Neural cell (in vitro differentiated cells): ENCODE measurements around the gene KBTBD12. TPM values are rescaled to one million over a fixed set of nuclear protein-coding genes. Genes with fewer than 3 reads are reported as not detected.

ENCODE experiments used
- H2AFZ ChIP-seq: fragments of 200-600, 300-800 bp; sonication (generic), shearing (Covaris generic); 2 replicates; pipeline ENCODE4 v1.6.0; 2014; ENCODE audit warnings: low read depth, mild to moderate bottlenecking, antibody characterized with exemption, low read length, moderate library complexity
- H3F3A ChIP-seq: fragments of 200-600 bp; shearing (Covaris generic); 2 replicates; pipeline ENCODE4 v1.6.1; 2016; ENCODE audit warnings: mild to moderate bottlenecking, moderate library complexity, mixed read lengths, antibody characterized with exemption, low read length; ENCODE audit not compliant: insufficient read depth, poor library complexity, severe bottlenecking
- H3K27ac ChIP-seq: fragments of 200-600, 300-800 bp; sonication (generic), shearing (Covaris generic); 2 replicates; pipeline ENCODE4 v1.5.1; 2014; ENCODE audit warnings: mild to moderate bottlenecking, low read length, moderate library complexity
- H3K27me3 ChIP-seq: fragments of 300-800, 200-600 bp; sonication (generic), shearing (Covaris generic); 2 replicates; pipeline ENCODE4 v1.6.0; 2014; ENCODE audit warnings: mild to moderate bottlenecking, low read depth, low read length, moderate library complexity; ENCODE audit not compliant: insufficient read depth
- H3K36me3 ChIP-seq: fragments of 300-800, 200-600 bp; sonication (generic), shearing (Covaris generic); 2 replicates; pipeline ENCODE4 v1.5.1; 2014; ENCODE audit warnings: mild to moderate bottlenecking, antibody characterized with exemption, low read length, moderate library complexity; ENCODE audit not compliant: insufficient read depth
- H3K4me2 ChIP-seq: fragments of 300-800, 200-600 bp; sonication (generic), shearing (Covaris generic); 2 replicates; pipeline ENCODE4 v1.6.0; 2014; ENCODE audit warnings: mild to moderate bottlenecking, low read length
- H3K4me3 ChIP-seq: fragments of 300-800, 200-600 bp; sonication (generic), shearing (Covaris generic); 2 replicates; pipeline ENCODE4 v1.5.1; 2014; ENCODE audit warnings: mild to moderate bottlenecking, low read length, moderate library complexity
- H3K79me2 ChIP-seq: fragments of 200-600 bp; shearing (Covaris generic); replicated peaks from 2 replicates; pipeline ENCODE4 v1.6.0; 2014; ENCODE audit warnings: mild to moderate bottlenecking, low read length, moderate library complexity; ENCODE audit not compliant: insufficient read depth
- H3K9ac ChIP-seq: fragments of 300-800, 200-600 bp; sonication (generic), shearing (Covaris generic); 2 replicates; pipeline ENCODE4 v1.6.1; 2016; ENCODE audit warnings: mild to moderate bottlenecking, low read length, mixed read lengths
- H3K9me2 ChIP-seq: fragments of 200-600 bp; shearing (Covaris generic); 2 replicates; pipeline ENCODE4 v1.6.1; 2016; ENCODE audit warnings: mild to moderate bottlenecking, low read length, mixed read lengths; ENCODE audit not compliant: insufficient read depth
- H3K9me3 ChIP-seq: fragments of 200-600, 300-800 bp; sonication (generic), shearing (Covaris generic); 2 replicates; pipeline ENCODE4 v1.6.1; 2016; ENCODE audit warnings: mild to moderate bottlenecking, mixed run types, low read length, moderate library complexity, mixed read lengths
- H4K20me1 ChIP-seq: fragments of 200-600 bp; shearing (Covaris generic); 2 replicates; pipeline ENCODE4 v1.6.1; 2016; ENCODE audit warnings: mild to moderate bottlenecking, mixed run types; ENCODE audit not compliant: insufficient read depth
- CTCF ChIP-seq: fragments of 450-650 bp; IDR thresholded peaks from 2 replicates; pipeline ENCODE4 v1.5.1; 2014; ENCODE audit warnings: antibody characterized with exemption, mild to moderate bottlenecking, moderate library complexity; ENCODE audit not compliant: poor library complexity, severe bottlenecking
- EP300 ChIP-seq: fragments of 450-650 bp; conservative IDR thresholded peaks from 2 replicates; pipeline ENCODE4 v1.6.1; 2014; ENCODE audit warnings: antibody characterized with exemption, mild to moderate bottlenecking, moderate library complexity; ENCODE audit not compliant: poor library complexity, severe bottlenecking
- EZH2 ChIP-seq: fragments of 200-600, 300-800 bp; shearing (Covaris generic), sonication (generic); IDR thresholded peaks from 2 replicates; pipeline ENCODE4 v1.6.1; 2014; ENCODE audit warnings: antibody characterized with exemption, low read length, borderline replicate concordance, mild to moderate bottlenecking; ENCODE audit not compliant: insufficient read depth, poor library complexity, severe bottlenecking
- MXI1 ChIP-seq: fragments of 450-650 bp; conservative IDR thresholded peaks from 2 replicates; pipeline ENCODE4 v1.6.1; 2014; ENCODE audit warnings: antibody characterized with exemption, mild to moderate bottlenecking; ENCODE audit not compliant: poor library complexity, severe bottlenecking
- POLR2AphosphoS5 ChIP-seq: IDR thresholded peaks from 2 replicates; pipeline ENCODE4 v1.6.1; 2012
- RAD21 ChIP-seq: fragments of 450-650 bp; conservative IDR thresholded peaks from 2 replicates; pipeline ENCODE4 v1.6.1; 2014; ENCODE audit warnings: antibody characterized with exemption, mild to moderate bottlenecking, moderate library complexity
- REST ChIP-seq: IDR thresholded peaks from 2 replicates; pipeline ENCODE4 v1.6.1; 2012; ENCODE audit warnings: borderline replicate concordance
- SMC3 ChIP-seq: fragments of 450-650 bp; conservative IDR thresholded peaks from 2 replicates; pipeline ENCODE4 v1.6.1; 2014; ENCODE audit warnings: antibody characterized with exemption, mild to moderate bottlenecking, moderate library complexity; ENCODE audit not compliant: poor library complexity
- TAF1 ChIP-seq: IDR thresholded peaks from 2 replicates; pipeline ENCODE4 v1.6.1; 2012; ENCODE audit warnings: low read depth
- polyA plus RNA-seq: library from polyadenylated mRNA; depleted of rRNA; stranded (reverse); fragments of >200 nt; gene quantifications from 2 replicates; pipeline ENCODE4 v1.2.3, GENCODE V29; 2014

KBTBD12 gene
- polyA plus RNA-seq, 1 donor from 2014 or later = not detected

GRCh38 chr3:127888564-127889107 lies 26.4 kb upstream of the KBTBD12 start:
- Histone ChIP-seq H3K9me3 (no peaks in the 10 kb centered on the region), H3F3A (no peaks in the 10 kb centered on the region), H3K4me2 (no peak overlapping the region), H3K27ac (no peak overlapping the region), H3K4me3 (no peak overlapping the region), H3K9me2 (no peaks in the 10 kb centered on the region), H4K20me1 (no peaks in the 10 kb centered on the region), H3K79me2 (no peaks in the 10 kb centered on the region), H2AFZ (no peak overlapping the region), H3K27me3 (no peaks in the 10 kb centered on the region), H3K9ac (no peak overlapping the region), H3K36me3 (no peaks in the 10 kb centered on the region)
- TF ChIP-seq EP300 (no peak), RAD21 (no peak), TAF1 (no peak), REST (no peak), SMC3 (no peak), POLR2AphosphoS5 (no peak), CTCF (no peak), MXI1 (no peak), EZH2 (no peak)

GRCh38 chr3:127889461-127889863 lies 25.6 kb upstream of the KBTBD12 start:
- H3F3A ChIP-seq = no peaks in the 10 kb centered on the region
- TF ChIP-seq EZH2 (no peak), REST (no peak), TAF1 (no peak), RAD21 (no peak), EP300 (no peak), SMC3 (no peak), CTCF (no peak), POLR2AphosphoS5 (no peak), MXI1 (no peak)
- H3K9me3 ChIP-seq = no peaks in the 10 kb centered on the region
- H4K20me1 ChIP-seq = no peaks in the 10 kb centered on the region
- no peak overlapping the region for H3K4me3 ChIP-seq
- no peaks in the 10 kb centered on the region for H3K9me2 ChIP-seq
- H3K36me3 ChIP-seq = no peaks in the 10 kb centered on the region
- H3K79me2 ChIP-seq = no peaks in the 10 kb centered on the region
- H3K4me2 ChIP-seq = no peak overlapping the region
- no peak overlapping the region for H3K27ac ChIP-seq
- no peak overlapping the region for H3K9ac ChIP-seq
- no peaks in the 10 kb centered on the region for H3K27me3 ChIP-seq
- H2AFZ ChIP-seq = no peak overlapping the region
